GM12872 (cell line): Measurements from ENCODE around the gene ZNF804A.

Experiments used
- TF ChIP-seq, protein P1 (sequence below): IDR thresholded peaks from 3 replicates; pipeline ENCODE4 v1.5.1; 2011; ENCODE audit warnings: low read depth, mild to moderate bottlenecking, low read length, moderate library complexity; ENCODE audit not compliant: insufficient read depth

ZNF804A gene

GRCh38 chr2:184598316-184599053, at the start of gene ZNF804A:
Gene ZNF804A, plus strand, starts transcription at chr2:184598529. Its CDS starts 431 bp downstream, at chr2:184598960.
- TF ChIP-seq, protein P1, sequence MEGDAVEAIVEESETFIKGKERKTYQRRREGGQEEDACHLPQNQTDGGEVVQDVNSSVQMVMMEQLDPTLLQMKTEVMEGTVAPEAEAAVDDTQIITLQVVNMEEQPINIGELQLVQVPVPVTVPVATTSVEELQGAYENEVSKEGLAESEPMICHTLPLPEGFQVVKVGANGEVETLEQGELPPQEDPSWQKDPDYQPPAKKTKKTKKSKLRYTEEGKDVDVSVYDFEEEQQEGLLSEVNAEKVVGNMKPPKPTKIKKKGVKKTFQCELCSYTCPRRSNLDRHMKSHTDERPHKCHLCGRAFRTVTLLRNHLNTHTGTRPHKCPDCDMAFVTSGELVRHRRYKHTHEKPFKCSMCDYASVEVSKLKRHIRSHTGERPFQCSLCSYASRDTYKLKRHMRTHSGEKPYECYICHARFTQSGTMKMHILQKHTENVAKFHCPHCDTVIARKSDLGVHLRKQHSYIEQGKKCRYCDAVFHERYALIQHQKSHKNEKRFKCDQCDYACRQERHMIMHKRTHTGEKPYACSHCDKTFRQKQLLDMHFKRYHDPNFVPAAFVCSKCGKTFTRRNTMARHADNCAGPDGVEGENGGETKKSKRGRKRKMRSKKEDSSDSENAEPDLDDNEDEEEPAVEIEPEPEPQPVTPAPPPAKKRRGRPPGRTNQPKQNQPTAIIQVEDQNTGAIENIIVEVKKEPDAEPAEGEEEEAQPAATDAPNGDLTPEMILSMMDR = no peak

DNA sequence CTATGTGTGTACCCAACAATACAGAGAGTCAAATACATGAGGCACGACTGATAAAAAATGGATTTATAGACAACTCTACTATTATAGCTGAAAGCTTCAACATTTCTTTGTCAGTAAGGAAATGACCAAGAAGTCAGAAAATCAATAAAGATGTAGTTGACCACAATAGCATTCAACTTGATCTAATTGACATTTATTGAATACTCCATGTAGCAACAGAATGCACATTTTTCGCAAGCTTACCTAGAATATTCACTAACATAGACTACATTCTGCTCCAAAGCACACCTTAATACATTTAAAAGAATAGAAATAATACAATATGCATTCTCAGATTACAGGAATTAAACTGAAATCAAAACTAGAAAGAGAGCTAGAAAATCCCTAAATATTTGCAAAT, 49.2 kb upstream of the ZNF804A start:
- TF ChIP-seq, protein P1 = no peak

GRCh38 chr2:184551626-184552025, 46.7 kb upstream of the ZNF804A start:
- TF ChIP-seq, protein P1 = no peak

DNA sequence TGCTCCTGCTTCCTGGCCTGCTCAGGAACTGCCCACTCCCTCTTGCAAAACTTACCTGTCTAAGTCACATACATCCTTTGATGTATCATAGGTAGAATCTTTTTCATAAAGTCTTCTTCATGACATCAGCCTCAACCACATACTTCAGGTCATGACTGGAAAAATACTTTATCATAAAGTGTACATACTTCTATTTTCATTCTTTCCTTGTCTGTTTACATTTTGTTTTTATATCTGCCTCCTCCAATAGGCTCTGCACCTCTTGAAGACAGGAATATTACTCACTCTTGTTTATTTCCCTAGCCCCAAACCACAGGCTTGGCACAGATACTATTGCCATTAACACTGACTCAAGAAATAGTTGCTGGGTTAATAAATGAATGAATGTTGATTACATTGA, 43.6 kb upstream of the ZNF804A start:
- TF ChIP-seq, protein P1 = no peak

- TF ChIP-seq, protein P1 = no peak
Measured at GRCh38 chr2:184555352-184555751, 43.0 kb upstream of the ZNF804A start.

DNA sequence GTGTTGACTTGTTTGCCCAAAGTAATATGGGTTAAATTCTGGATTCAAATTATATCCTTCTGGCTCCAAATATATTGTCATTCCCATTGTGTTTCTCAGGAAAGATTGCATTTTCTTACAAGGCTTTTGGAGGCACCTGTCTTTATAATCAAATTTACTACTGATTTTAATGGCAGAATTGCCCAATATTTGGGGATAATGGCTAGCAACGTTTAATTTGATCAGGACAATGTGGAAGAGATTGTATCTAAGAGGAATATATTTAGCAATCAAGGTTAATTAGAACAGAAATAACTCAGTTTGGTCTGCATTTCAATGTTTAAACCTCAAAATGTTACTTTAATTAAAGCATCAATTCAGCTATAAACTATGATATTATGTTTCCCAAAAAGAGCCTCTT, 41.7 kb upstream of the ZNF804A start:
- TF ChIP-seq, protein P1 = no peak

GRCh38 chr2:184558713-184559464, 39.4 kb upstream of the ZNF804A start:
- TF ChIP-seq, protein P1 = no peak
